GM18867 (cell line): ENCODE results near the gene TMEM132C.

Source experiments
- ATAC-seq: cut with Tn5 transposase; IDR thresholded peaks from one replicate; pipeline ENCODE4 v1.9.1; 2021; ENCODE audit warnings: mild to moderate bottlenecking, moderate library complexity; ENCODE audit not compliant: unreplicated experiment

Gene TMEM132C

DNA sequence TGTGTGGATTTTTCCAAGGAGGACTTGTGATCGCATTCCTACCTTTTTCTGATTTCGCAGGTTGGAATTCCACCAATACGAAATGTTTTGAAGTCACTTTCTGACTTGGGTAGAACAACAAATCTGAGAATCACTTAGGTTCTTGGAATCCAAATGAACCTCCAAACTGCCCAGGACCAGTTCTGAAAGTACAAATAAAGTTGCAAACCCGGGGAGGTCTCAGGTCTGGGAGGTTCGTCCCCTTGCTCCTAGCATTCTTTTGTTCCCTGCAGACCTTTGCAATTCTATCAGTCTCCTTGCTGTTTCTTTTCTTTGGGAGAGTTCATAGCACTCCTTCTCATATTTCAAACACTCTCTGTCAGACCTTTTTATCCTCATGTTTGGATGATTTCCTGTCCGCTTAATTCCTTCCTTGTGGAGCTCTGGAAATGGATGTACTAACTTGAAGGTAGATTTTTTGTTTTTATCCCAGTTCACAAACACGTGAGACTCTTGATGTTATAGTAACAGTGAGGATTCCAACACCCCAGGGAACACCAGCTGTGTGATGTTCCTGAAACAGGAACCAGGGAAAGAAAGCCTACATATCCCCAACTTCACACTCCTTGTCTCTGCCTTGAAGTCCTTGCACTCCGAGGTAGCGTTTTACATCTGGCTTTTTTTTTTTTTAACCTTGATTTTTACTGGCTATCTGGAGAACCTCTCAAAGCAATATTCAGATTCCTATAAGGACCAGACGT, 70.6 kb downstream of the TMEM132C start:
- ATAC-seq = no peak

DNA sequence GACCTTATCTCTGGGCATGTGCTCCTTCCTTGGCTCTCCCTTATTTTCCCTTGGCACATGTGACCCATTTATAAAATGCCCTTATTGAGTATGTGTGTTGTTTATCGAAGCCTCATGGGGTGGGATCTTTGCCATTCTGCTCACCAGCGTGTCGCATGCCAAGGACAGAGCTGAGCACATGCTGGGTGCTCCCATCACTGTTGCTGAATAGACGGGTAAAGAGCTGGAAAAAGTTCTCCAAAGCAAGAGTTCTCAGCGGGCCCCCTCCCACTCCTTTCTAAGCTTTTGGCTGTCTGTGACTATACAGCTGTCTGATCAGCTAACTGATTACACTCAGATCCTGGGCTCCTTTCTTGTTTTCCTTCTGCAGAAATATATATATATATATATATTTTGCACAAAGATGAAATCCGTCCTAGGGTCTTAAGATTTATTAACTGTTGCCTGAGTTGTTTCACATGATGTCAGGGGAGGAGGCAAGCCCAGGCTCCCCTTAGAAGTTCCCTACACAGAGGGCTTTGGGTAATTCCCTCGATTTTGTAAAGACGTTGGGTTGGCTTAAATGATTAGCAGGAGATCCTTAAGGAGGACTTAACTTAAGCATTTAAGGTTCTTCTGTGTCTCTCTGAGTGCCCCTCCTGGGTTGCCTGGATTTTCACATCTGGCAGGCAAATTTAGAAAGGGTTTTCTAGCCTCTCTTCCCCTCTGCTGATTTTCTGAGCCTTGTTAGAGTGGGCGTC, 71.6 kb downstream of the TMEM132C start:
- no peak for ATAC-seq

DNA sequence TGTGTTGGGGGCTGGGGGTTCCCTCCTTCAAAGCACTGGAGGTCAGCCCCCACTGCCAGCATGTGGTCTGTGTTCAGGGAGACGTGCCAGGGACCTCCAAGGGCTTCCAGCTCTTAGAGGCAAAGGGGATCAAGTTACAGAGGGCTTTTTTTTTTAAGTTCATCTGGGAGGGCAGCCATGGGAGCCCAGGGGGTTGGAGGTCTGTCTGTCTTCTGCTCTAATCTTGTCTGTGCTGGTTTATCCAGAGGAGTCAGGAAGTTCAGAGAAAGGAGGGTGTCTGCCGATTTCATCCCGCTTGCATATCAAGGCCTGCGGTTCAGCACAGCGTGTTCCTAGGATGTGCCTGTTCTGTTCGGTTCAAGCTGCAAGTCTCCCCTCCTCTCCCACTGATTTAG, 72.2 kb downstream of the TMEM132C start:
- ATAC-seq = no peak

DNA sequence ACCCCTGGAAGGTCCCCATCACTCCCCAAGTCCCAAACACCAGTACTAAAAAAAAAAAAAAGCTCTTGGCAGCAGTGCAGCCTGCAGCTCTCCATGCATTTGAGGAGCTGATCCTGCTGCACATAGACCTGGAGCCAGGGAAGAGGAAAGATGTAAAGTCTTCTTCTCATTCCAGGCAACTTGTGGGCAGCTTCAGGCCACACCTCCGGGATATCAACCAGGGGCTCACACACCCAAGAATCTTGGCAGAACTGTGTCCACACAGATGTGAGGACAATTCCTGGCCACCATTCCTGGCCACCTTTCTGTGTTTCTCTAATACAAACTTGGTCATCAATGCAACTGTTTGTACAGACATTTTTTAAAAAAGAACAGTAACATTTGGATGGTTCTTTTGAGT, 72.7 kb downstream of the TMEM132C start:
- no peak for ATAC-seq

DNA sequence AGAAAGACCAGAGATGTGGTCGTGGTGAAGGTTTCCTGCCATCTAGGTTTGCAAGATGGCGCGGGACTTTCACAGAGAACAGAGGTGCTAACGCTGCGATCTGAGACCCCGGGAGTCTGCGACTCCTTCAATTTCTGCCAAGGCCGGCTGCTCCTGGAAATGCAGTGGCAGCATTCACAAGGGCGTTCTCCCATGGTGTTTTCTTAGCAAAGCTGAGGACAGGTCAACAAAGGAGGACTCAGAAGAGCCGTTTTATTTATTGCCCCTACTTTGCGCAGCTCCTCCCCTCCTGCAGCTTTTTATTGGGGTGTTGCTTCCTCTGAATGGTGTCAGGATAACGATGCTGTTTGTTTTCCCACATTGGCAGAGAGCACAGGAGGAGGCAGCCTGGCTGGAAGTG, 86.3 kb downstream of the TMEM132C start:
- ATAC-seq = no peak

DNA sequence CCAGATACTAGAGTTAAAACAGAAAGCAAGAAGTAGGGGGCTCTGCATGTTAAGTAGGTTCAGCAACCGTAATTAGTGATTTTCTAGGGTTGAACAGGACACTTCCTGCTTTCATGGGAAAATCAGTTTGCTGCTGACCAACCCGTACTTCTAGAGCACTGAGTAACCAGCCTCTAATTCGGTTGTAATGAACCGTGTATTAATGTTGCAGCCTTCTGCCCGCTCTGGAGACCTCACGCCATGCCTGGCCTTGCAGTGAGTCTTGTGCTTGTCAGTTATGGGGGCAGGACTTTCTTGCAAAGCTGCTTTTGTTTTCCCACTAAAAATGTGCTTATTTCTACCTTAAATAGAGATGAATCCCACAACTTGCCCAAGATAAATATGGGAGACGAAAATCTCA, 89.6 kb downstream of the TMEM132C start:
- no peak for ATAC-seq

DNA sequence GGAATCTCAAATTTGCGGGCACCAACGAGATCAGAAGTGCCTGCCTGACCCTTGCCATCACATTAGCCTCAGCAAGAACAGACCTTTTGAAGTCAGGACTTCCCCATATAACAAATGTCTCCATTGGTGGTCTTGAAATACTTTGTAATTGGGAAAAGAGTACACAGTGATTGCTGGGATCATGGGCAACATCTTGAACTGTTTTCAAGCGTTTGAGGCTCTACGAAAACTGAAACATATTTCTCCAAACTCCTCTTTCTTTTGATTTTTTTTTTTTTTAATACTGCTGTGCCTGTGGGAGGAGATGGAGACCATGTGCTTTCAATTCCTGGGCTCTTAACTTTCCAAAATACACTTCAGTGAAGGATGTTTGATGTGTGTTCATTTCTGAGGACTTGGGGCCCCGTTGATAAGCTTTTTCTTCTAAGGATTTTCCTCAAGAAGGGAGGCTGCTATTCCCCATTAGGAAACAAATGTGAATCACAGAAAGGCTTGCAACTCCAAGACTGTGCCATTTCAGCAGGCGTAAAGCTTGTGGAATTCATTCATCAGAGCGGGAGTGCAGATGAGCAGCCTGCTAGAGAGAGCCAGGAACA, 94.5 kb downstream of the TMEM132C start:
- ATAC-seq = no peak

DNA sequence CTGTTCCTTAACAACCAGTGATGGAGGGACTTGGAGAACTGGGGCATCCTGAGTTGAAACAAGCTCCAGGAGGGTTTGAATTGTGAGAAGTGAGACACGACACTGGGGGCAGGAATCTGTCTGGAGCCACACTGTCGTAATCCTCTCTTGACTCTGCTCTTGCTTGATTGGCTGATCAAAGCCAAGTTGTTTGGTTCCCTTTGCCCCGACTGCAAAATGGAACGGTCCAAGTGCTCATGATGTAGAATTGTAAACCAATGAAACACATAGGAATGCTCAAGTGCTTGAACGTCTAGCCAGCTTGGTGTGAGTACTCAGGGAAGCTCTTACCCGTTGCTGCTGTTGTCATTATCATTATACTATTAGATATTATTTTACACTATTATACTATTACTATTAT, 98.1 kb downstream of the TMEM132C start:
- ATAC-seq = no peak

DNA sequence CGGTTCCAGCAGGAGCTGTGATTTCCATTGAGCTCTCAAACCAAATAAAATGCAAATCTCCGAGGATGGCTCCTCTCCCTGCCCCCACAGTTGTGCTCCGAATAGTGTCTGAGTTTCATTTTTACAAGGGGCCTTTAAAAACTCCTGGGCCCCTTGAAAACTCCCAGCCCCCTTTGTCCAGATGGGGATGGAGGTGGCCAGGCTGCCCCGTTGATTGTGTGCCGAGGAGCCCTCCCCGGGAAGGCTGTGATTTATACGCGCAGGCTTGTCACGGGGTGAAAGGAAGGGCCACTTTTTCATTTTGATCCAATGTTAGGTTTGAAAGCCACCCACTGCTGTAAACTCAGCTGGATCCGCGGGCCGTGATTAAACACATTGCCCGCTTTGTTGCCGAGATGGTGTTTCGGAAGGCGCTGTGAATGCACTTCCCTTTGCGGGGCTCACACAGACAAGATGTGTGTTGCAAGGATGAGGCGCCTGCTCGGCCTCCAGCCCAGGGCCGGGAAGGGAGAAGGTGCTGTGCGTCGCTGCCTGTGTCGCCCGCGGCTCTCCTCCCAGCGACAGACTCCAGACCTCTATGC, 98.8 kb downstream of the TMEM132C start:
- no peak for ATAC-seq

DNA sequence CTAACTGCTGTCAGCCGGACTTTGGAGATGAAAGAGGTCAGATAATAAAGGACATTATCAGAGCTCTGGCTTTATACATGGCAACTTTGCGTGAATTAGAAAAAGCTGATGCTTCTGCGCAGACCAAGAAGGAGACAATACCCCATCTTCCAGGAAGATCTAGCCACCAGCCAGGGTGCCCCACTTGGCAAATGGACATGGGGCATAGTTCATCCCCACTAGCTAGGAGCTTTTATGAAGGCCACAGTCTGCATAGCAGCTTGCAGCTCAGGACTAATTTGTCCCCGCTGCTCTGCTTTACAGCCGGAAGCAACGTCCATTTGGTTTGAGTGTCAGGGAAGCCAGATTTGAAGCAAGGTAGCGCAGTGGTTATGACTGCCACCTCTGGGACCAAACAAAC, 101.0 kb downstream of the TMEM132C start:
- no peak for ATAC-seq

DNA sequence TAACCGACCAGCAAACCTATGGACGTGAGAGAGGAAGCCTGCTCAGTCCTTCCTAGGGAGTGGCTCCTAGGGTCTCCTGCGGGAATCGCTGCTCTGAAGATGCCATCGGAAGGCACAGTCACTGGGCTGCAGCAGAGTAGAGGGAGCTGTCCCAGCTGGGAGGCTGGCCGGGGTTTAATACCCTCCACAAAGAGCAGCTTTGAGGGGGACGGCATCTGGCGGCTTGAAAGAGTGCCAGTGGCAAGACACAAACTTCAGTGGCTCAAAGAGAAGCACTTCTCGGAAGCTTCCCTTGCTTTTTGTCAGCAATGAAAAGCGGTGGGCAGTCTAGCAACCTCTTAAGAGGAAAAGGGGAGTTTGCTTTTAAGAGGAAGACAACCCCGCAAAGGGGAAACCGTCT, 114.6 kb downstream of the TMEM132C start:
- ATAC-seq = no peak

DNA sequence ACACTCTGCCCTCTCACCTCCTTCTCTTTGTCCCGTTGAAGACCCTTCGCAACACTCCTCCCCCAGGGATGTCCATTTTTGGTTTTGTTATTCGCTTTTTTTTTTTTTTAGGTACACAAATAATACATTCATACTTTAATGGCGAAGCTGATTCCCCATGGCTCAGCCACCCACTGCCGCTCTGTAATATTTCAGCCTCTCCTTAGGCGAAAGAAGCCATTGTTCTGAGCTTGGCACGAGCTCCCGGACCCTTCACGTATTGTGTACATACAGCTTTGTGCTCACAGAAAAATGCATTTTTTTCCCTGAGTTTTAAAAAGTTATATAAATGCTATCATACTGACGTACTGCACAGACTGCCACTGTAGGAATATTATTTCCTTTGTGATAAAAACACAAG, 115.0 kb downstream of the TMEM132C start:
- no peak for ATAC-seq

DNA sequence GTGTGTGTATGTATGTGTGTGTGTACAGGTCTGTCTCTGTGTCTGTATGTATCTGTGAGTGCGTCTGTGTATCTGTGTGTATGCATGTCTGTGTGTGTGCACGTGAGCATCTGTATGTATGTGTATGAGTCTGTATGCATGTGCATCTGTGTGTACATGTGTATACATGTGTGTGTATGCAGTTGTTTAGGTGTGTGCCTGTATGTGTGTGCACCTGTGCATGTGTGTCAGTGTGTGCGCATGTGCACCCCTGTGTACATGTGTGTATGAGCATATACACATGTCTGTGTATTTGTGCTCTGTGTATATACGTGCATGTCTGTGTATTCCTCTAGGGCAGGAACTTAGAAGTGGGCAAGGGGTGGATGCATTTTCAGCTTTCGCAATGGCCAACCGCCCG, 116.0 kb downstream of the TMEM132C start:
- no peak for ATAC-seq

DNA sequence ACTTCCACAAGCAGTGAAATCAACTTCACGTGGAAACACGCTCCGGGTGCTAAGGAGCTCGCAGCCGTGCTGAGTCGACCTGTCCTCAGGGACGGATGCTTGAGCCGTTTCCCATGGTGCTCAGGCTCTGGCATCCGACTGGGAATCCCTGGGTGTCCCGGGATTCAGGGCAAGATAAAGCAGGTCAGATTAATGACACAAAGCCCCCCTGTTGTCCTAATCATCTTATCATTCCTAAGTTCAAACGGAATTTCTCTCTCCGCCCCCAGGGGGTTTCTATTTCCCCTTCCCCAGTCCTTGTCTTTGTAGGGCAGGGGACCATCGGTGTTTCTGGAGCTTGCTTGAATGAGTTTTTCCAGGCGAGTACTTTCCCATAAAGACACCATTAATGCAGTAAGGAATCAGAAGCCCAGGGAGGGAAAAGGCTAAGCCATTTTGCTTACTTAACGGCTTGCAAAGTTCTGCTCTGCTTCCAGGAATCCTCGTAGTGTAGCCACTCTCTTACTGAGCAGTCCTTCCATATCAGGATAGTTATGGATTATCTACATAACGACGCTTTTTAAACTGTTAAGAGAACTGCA, 116.5 kb downstream of the TMEM132C start:
- ATAC-seq = no peak

DNA sequence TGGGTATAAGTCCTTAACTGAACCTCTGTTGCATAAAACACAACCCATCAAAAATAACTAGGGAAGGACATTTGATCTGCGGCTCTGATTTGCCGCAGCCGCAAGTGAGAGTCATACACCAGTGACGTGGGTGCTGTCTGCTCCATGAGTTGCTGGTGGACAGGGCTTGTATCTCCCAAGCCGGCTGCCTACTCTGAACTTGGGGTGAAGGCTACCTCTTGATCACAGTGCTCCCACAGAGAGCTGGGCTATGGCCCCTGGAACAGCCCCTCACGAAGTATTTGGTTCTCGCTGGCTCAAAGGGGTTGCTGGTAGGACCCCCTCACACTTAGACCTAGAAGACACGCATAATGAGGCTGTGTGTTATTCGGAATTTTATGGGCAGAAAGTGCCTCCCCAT, 118.8 kb downstream of the TMEM132C start:
- no peak for ATAC-seq

DNA sequence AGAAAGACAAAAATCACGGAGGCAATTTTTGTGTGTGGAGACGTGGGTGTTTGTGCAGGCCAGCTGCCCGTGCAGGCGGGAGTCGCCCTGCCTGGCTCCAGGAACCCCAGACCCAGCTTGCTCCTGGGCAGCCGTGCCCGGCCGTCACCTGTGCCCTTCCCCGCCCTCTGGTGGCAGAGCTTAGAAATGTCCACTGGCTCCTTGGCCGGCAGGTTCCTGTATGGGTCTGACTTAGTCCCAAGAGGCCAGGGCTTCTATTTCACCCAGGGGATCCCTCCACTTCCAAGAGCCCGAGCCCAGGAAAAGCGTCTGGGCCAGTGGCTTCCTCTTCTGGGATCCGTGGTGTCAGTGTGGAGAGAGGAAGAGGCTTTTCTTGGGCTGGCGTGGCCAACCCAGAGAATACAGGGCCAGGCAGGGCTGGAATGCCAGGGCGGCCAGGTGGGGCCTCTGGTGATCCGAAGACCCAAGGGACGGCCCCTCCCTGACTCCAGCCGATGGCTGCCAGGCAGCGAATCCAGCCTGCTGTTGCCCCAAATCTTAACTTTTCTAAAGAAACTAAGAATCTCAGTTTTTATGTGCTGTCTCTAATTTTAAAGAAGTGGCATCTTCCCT, 120.9 kb downstream of the TMEM132C start:
- peak; percentile 90 for ATAC-seq

DNA sequence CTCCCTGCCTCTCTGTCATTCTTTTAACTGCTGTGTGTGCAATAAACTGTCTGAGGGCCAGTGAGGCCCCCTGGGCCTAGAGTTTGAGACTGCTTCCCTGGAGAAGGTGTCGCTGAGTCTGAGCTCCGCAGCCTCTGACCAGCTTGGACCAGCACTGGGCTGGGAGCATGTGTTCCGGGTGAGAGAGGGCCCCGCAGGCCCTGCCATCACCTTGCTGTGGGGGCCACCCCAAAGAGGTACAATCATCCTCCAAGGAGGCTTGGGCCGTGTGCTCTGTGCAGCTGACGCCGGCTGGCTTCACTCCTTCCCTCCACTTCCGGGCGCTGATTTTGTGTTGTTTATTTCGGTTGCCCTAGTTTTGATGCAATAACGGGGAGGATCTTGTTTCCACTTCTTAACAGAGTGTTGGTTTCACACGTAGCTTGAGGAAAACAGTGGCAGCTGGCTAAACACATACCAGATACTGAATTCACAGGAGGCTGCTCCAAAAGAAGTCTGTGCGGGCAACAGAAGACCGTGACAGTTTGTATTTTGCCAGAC, 121.6 kb downstream of the TMEM132C start:
- ATAC-seq = no peak

DNA sequence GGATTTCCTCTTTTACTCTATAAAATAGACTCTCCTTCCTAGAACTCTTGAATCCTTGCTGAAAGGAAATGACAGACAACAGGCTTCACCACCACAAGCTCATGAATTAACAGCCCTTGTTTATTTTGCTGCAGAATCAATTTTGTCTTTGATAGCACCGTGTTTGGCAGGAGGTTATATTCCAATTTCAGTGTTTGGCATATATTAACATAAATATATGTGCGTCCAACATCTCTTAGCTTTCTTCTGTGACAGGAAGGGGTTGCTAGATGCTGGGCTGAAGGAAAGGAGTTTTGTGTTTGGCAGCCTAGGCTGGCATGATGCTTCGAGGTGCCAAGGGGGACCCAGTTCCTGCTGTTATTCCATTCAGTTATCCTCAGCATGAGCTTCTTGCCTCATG, 126.4 kb downstream of the TMEM132C start:
- ATAC-seq = no peak

DNA sequence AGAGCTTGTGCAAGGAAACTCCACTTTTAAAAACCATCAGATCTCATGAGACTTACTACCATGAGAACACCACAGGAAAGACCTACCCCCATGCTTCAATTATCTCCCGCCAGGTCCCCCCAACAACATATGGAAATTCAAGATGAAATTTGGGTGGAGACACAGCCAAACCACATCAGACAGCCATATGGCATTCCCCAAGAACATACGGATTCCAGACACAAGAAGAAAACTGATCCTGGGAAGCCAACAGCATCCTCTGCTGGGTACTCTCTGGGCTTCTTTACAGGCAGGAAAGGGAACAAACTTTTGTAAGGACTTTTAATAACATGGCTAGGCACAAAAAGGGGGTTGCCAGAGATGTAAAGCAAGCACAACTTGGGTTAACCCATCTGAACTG, 127.2 kb downstream of the TMEM132C start:
- no peak for ATAC-seq

DNA sequence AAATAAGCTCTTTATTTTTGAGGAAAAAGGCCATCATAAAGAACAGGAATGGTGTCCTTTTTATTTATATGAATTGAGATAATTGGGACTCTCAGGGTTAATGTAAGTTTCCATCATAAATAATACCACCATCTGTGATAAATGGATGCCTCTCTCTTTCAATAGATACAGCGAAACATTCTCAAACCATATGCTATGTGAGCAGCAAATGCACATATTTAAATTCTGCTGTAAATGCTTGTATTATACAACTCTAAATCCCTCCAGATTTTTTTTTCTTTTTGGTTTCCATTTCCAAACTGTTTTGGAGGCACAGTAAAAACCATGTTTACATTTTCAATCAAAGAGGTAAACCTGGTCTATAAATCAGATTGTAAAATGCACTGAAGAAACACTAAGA, 132.3 kb downstream of the TMEM132C start:
- no peak for ATAC-seq
